Measurements from ENCODE around the gene CELA2A. TPM values are rescaled to one million over a fixed set of nuclear protein-coding genes. Genes with fewer than 3 reads are reported as not detected.
A peak's percentile ranks its signal among the peaks of the same experiment; 100 is the strongest.

Gene CELA2A
- total and polyA plus RNA-seq, 2 of the 13 experiments (the other 11 are each of a cell fraction or from before 2014, with no cell fraction given) = not detected

GRCh38 chr1:15412843-15413242 lies 43.7 kb upstream of the CELA2A start:
- in situ Hi-C loops (cut with HindIII; ENCODE audit: extremely low pct_ligation_motif_present, low pct_unique_long_range_greater_than_20kb) (no loop called here), intact Hi-C loops (cut with micrococcal nuclease; ENCODE audit: unreplicated experiment) (no loop called here)
- POLR2A ChIA-PET = interaction anchor here (0.9 kb wide), 1 partner anchor 8 kb away, joined by 3 read pairs; no protein-coding TSS in a partner anchor
- H3K79me2 ChIP-seq (ENCODE audit: insufficient read depth, low read length) = no peaks in the 10 kb centered on the region
- BruUV-seq (replicated peaks) = TSS peak; percentile 34
- DNase-seq (ENCODE audit: low spot score) = no peak
- CTCF ChIA-PET (ENCODE audit: low intra/inter-chr PET ratio, low total read pairs) = no interaction called here
- H3K4me2 ChIP-seq (ENCODE audit: low read depth, low read length) = no peak overlapping the region
- ATAC-seq = no peak
- no peak overlapping the region for H3K9ac ChIP-seq (ENCODE audit: insufficient read depth, low read depth, low read length)
- H2AFZ ChIP-seq (ENCODE audit: low read length) = no peak overlapping the region
- no peak overlapping the region for H3K27ac ChIP-seq (ENCODE audit: extremely low read length, insufficient read depth, low read length)
- peaks cover 41% of the 10 kb centered on the region for H3K4me1 ChIP-seq (ENCODE audit: insufficient read depth, low read length)
- no peaks in the 10 kb centered on the region for H4K20me1 ChIP-seq (ENCODE audit: insufficient read depth, low read length)
- H3K9me3 ChIP-seq (ENCODE audit: low read length) = no peaks in the 10 kb centered on the region
- H3K4me3 ChIP-seq (replicated peaks in 1 of 3; ENCODE audit: insufficient read depth in 1 of 3, low read depth in 2 of 3, low read length in 3 of 3) = no peak overlapping the region
- FAIRE-seq = no peak
- 97% methylated on average over 6 of the region's 11 CpGs for WGBS (ENCODE audit: low lambda C conversion rate)
- peaks cover 0 to 1% of the 10 kb centered on the region in 2 experiments; a peak in 2 of 5 replicates for H3K36me3 ChIP-seq (replicated peaks in 1 of 2; ENCODE audit: control insufficient read depth in 1 of 2, insufficient read depth in 2 of 2, low read length in 2 of 2)
- peaks cover 0 to 13% of the 10 kb centered on the region in 2 experiments; a peak in 2 of 5 replicates for H3K27me3 ChIP-seq (ENCODE audit: control insufficient read depth in 1 of 2, insufficient read depth in 2 of 2, low read length in 2 of 2)
- TF ChIP-seq ZSCAN5A (CRISPR knock-in tag; IDR thresholded peaks at IDR 0.05; ENCODE audit: borderline replicate concordance) (no peak), GFI1 (CRISPR knock-in tag; IDR thresholded peaks at IDR 0.05; ENCODE audit: borderline replicate concordance) (no peak), FOXO1 (CRISPR knock-in tag; IDR thresholded peaks at IDR 0.05) (no peak), ZNF598 (CRISPR knock-in tag; IDR thresholded peaks at IDR 0.05; ENCODE audit: borderline replicate concordance) (no peak), FOXK1 (CRISPR knock-in tag; IDR thresholded peaks at IDR 0.05; ENCODE audit: borderline replicate concordance, low read depth) (no peak), ISL2 (CRISPR knock-in tag; IDR thresholded peaks at IDR 0.05) (no peak), STAT5B (CRISPR knock-in tag; IDR thresholded peaks at IDR 0.05) (no peak)

All from HepG2 (cell line).